ENCODE data around the gene PLXNC1.

PLXNC1 gene

GRCh38 chr12:94147991-94148738 is at the start of gene PLXNC1:
Gene PLXNC1 (plus strand): TSS chr12:94148577. CDS start chr12:94148972, 395 bp downstream.
- DNase-seq: no peak

GRCh38 chr12:94099191-94099590 is 49.2 kb upstream of the PLXNC1 start:
- no peak for DNase-seq

GRCh38 chr12:94099632-94100031 is 48.7 kb upstream of the PLXNC1 start:
- DNase-seq: no peak

- no peak for DNase-seq
Measured at GRCh38 chr12:94100211-94100627, 48.2 kb upstream of the PLXNC1 start.

GRCh38 chr12:94100990-94101737 is 47.2 kb upstream of the PLXNC1 start:
- DNase-seq: peak; percentile 42

- DNase-seq: peak; percentile 68
Measured at GRCh38 chr12:94101738-94102660, 46.4 kb upstream of the PLXNC1 start.

GRCh38 chr12:94103986-94104385 is 44.4 kb upstream of the PLXNC1 start:
- no peak for DNase-seq

GRCh38 chr12:94107910-94108309 is 40.5 kb upstream of the PLXNC1 start:
- no peak for DNase-seq

GRCh38 chr12:94109160-94109559 is 39.2 kb upstream of the PLXNC1 start:
- no peak for DNase-seq

- no peak for DNase-seq
Measured at GRCh38 chr12:94110258-94110657, 38.1 kb upstream of the PLXNC1 start.

GRCh38 chr12:94111302-94111701 is 37.1 kb upstream of the PLXNC1 start:
- no peak for DNase-seq

GRCh38 chr12:94112121-94112520 is 36.3 kb upstream of the PLXNC1 start:
- DNase-seq: no peak

GRCh38 chr12:94114166-94114565 is 34.2 kb upstream of the PLXNC1 start:
- DNase-seq: no peak

- no peak for DNase-seq
Measured at GRCh38 chr12:94116191-94116590, 32.2 kb upstream of the PLXNC1 start.

GRCh38 chr12:94121886-94122285 is 26.5 kb upstream of the PLXNC1 start:
- DNase-seq: no peak

- DNase-seq: no peak
Measured at GRCh38 chr12:94122591-94122990, 25.8 kb upstream of the PLXNC1 start.

GRCh38 chr12:94123127-94123526 is 25.2 kb upstream of the PLXNC1 start:
- DNase-seq: no peak

- no peak for DNase-seq
Measured at GRCh38 chr12:94126067-94126466, 22.3 kb upstream of the PLXNC1 start.

- no peak for DNase-seq
Measured at GRCh38 chr12:94127239-94128131, 20.9 kb upstream of the PLXNC1 start.

- DNase-seq: no peak
Measured at GRCh38 chr12:94128280-94128679, 20.1 kb upstream of the PLXNC1 start.

- peak; percentile 62 for DNase-seq
Measured at GRCh38 chr12:94133964-94134795, 14.2 kb upstream of the PLXNC1 start.
